HG02970 (cell line): ENCODE data around the gene PAX5.

ENCODE experiments used
- ATAC-seq: cut with Tn5 transposase; IDR thresholded peaks from one replicate; pipeline ENCODE4 v1.9.1; 2021; ENCODE audit warnings: mild to moderate bottlenecking, moderate library complexity, moderate number of reproducible peaks; ENCODE audit not compliant: unreplicated experiment, low FRiP score

PAX5 gene

GRCh38 chr9:36842560-36843530, 191.2 kb downstream of the PAX5 start:
- ATAC-seq: no peak

GRCh38 chr9:36840898-36841536, 193.1 kb downstream of the PAX5 start:
- ATAC-seq: no peak

GRCh38 chr9:36839131-36839885, 194.8 kb downstream of the PAX5 start:
- ATAC-seq: no peak

GRCh38 chr9:36837431-36838405, 196.3 kb downstream of the PAX5 start:
- no peak for ATAC-seq

GRCh38 chr9:36836486-36836885, 197.6 kb downstream of the PAX5 start:
- ATAC-seq: no peak

GRCh38 chr9:36835271-36835996, 198.6 kb downstream of the PAX5 start:
- no peak for ATAC-seq

GRCh38 chr9:36834736-36835135, 199.3 kb downstream of the PAX5 start:
- no peak for ATAC-seq

GRCh38 chr9:36833954-36834353, 200.1 kb downstream of the PAX5 start:
- ATAC-seq: no peak

GRCh38 chr9:36832164-36832795, 201.8 kb downstream of the PAX5 start:
- no peak for ATAC-seq

GRCh38 chr9:36831381-36832161, 202.5 kb downstream of the PAX5 start:
- no peak for ATAC-seq

- ATAC-seq: no peak
Measured at GRCh38 chr9:36828611-36829013, 205.5 kb downstream of the PAX5 start.

GRCh38 chr9:36827593-36827992, 206.5 kb downstream of the PAX5 start:
- ATAC-seq: no peak

- no peak for ATAC-seq
Measured at GRCh38 chr9:36826581-36826980, 207.5 kb downstream of the PAX5 start.

GRCh38 chr9:36825179-36825578, 208.9 kb downstream of the PAX5 start:
- ATAC-seq: no peak

GRCh38 chr9:36823934-36824333, 210.1 kb downstream of the PAX5 start:
- ATAC-seq: no peak

GRCh38 chr9:36823466-36823865, 210.6 kb downstream of the PAX5 start:
- ATAC-seq: no peak

- no peak for ATAC-seq
Measured at GRCh38 chr9:36822201-36822600, 211.9 kb downstream of the PAX5 start.

GRCh38 chr9:36820392-36820861, 213.6 kb downstream of the PAX5 start:
- ATAC-seq: no peak
